Stimulated activated CD8-positive, alpha-beta memory T cell treated with anti-CD3 and anti-CD28 coated beads, Interleukin-15, amount 100 ng/mL, for 48 hours (primary cell): Measurements from ENCODE around the gene PRR5L.

ENCODE experiments used
- DNase-seq, 2 donors: peaks; one replicate each; pipeline ENCODE4 v3.0.0-alpha.2; 2020; ENCODE audit warnings: low read depth in 2 of 2

PRR5L gene

GRCh38 chr11:36436064-36436463, 140.0 kb downstream of the PRR5L start:
- no peak for DNase-seq

- DNase-seq: no peak
These were observed 140.5 kb downstream of the PRR5L start for GRCh38 chr11:36436589-36436988.

DNA sequence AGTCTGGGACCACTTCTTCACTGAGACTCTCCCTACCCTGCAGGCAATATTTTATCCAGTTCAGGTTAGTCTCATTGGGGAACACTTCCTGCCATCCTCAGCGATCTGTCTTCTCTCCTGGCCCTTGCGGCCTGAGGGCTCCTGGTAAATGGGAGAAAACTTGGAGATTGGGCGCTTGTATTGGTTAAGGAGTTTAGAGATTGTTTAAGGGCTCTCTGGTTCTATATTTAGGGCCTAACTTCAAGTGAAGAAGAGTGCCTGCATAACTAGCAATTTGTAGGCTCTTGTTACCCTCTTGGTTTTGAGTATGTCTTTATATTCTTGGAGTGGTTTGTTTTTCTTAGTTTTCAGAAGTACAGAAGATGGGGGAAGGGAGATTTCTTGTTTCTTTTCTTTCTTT, 141.3 kb downstream of the PRR5L start:
- no peak for DNase-seq

- DNase-seq: no peak
These were observed 142.0 kb downstream of the PRR5L start for GRCh38 chr11:36438126-36438525.

DNA sequence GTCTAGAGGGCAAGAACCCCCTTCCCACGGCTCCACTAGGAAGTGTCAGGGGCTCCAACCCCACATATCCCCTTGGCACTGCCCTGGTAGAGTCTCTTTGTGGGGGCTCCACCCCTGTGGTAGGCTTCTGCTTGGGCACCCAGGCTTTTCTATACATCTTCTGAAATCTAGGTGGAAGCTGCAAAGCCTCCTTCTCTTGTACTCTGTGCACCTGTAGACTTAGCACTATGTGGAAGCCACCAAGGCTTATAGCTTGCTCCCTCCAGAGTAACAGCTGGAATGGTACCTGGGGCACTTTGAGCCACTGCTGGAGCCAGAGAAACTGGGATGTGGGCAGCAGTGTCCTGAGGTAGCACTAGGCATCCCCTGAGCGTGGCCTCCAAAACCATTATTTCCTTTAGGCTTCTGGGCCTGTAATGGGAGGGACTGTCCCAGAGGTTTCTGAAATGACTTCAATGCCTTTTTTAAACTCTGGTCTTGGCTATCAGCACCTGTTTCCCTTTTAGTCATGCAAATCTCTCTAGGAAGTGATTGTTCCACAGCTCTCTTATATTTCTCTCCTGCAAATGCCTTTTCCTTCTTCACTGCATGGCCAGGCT, 145.6 kb downstream of the PRR5L start:
- DNase-seq: no peak

DNA sequence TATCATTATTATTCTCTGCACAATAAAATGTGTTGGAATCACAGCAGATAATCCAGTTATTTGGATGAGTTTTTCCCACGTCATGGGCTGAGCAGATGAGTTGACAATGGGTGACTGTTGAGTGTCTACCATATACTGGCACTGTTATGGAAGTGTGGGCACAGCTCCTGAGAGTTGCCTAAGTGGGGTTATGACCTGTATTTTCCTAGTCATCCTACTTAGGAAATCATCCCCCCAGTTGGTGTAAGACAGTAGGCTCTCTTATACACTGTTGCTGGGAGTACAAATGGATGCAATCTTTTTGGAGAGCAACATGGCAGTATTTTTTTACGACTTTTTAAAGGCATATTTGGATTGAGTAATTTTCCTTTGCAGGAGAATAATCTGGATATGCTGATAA, 147.6 kb downstream of the PRR5L start:
- DNase-seq: no peak

DNA sequence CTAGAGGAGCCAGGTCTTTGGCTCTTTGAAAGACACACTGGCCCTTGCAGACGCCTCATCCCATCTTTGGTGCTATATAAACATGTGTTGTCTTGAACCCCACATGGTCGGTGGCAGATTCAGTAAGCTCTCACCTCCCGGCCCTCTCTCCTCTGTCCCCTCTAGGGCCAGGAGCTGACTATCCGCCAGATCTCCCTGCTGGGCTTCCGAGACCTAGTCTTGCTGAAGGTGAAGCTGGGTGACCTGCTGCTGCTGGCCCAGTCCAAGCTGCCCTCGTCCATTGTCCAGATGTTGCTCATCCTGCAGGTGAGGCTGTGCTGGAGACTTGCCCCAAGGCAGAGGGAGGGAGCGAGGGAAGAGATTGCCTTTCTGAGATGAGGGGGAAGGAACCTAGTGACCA, 150.0 kb downstream of the PRR5L start:
- DNase-seq: no peak

GRCh38 chr11:36447514-36447913, 151.4 kb downstream of the PRR5L start:
- DNase-seq: no peak

- no peak for DNase-seq
These were observed 151.9 kb downstream of the PRR5L start for GRCh38 chr11:36447947-36448346.

- no peak for DNase-seq
These were observed 153.5 kb downstream of the PRR5L start for GRCh38 chr11:36449561-36450096.

- DNase-seq: no peak
These were observed 154.1 kb downstream of the PRR5L start for GRCh38 chr11:36450110-36450572.

DNA sequence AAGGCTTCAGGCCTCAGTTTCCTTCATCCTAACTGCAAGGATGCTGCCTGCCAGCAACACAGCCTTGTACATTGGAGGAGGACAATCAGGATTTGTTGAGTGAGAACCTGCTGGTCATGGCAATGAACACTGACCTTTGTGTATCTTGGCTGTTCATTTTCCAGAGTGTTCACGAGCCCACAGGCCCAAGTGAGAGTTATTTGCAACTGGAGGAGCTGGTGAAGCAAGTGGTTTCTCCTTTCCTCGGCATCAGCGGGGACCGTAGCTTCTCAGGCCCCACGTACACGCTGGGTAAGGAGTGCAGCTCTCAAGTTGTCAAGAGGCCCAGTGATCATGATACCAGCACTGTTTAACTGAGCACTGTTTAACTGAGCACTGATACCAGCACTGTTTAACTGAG, 155.0 kb downstream of the PRR5L start:
- no peak for DNase-seq

DNA sequence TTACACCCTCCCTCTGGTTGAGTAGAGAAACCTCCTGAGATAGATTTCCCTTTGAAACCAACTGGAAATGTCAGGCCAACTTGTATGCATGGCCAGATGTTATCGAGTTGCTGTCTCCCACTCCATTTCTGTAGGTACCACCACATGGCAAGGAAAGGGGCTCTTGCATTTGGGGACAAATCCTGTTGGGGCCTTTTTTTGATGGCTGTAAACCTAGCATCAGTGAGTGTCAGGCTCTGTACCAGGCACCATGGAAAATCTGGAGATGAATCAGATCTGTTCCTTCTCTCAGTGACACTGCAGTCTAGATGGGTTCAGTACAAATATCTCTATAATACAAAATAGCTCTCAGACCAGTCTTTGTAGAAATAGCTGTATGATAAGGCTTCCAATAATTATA, 155.6 kb downstream of the PRR5L start:
- no peak for DNase-seq

- DNase-seq: no peak
These were observed 156.3 kb downstream of the PRR5L start for GRCh38 chr11:36452236-36452940.

- DNase-seq: no peak
These were observed 156.9 kb downstream of the PRR5L start for GRCh38 chr11:36452961-36453360.

DNA sequence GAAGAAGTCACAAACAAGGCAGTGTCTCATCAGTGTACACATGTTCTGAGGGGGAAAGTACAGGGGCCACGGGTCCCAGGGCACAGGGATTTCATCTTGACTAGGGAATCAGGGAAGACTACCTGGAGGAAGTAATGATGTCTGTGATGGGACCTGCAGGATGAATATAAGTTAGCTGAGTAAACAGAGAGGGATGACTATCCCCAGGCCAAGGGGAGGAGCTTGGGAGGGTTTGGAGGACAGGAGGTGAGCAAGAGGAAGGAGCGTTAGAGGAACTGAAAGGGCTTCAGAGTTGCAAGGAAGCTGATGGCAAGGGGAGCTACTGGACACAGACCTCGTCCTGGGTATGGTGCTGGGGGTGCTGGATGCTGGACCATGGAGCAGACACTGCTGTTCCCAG, 157.6 kb downstream of the PRR5L start:
- DNase-seq: no peak

DNA sequence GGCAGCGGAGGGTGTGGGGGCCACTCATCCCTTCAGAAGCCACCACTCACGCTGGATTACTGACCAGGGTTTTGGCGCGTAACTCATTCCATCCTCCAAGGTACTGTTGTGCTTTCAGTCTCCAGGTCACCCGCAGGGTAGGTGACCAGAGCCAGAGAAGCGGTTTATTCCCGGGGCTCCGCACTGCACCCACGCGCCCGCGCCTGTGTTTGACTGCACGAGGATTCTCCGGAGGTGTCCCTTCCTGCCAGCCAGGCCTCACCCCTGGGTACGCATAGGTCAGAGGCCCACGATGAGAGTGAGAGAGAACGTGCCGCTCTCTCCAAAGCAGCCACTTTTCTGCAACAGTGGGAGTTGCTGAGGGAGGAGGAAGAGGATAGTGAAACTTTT, 158.5 kb downstream of the PRR5L start:
- DNase-seq: no peak

DNA sequence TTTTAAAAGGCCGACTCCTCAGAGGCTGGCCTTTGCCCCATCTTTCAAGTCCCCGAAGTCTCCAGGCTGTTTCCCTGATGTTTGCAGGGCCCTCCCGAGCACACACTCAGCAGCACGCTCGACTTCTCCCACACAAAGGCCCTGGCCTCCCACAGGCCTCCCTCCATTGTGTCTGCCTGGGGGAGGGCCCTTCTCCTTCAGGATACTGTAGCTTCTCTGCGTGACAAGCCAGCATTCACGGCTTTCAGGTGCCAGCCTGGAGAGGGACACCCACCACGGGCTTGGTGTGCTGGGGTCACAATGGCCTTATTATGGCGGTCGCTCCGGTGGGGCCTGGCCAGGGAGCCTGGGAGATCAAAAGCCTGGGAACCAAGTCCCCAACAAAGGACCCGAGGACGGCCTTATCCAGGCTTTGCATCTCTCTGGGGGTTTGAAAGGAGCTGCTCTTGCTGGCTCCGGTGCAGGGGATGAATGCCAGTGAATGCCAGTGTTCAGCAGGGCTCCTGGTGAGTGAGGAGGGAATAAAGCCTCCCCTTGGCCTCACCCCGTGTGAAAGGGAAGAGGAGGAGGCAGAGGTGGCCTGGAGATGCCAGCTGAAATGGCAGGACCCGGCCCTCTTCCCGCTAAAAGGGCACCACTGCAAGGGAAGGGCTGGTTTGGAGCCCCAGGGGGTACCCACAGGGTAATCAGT, 159.0 kb downstream of the PRR5L start:
- no peak for DNase-seq

DNA sequence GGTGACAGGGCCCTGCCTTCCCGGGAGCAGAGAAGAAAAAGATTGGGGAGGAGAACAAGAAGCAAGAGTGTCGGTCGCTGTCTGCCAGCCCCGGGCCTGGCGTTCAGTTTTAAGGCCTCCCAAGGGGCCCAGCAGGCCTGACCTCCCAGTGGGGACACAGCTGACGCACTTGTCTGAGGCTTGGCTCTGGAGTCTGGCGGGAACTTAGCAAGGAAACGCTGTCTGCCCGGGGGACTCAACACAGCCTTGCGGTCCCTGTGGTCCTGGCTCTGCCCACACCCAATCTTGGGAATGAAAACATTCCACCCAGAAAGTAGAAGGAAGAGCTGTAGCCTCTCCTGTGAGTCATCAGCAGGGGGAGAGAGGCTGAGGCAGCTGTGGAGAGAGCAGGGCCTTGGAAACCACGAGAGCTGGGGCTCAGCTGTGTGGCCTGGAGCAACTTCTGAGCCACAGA, 159.6 kb downstream of the PRR5L start:
- no peak for DNase-seq

DNA sequence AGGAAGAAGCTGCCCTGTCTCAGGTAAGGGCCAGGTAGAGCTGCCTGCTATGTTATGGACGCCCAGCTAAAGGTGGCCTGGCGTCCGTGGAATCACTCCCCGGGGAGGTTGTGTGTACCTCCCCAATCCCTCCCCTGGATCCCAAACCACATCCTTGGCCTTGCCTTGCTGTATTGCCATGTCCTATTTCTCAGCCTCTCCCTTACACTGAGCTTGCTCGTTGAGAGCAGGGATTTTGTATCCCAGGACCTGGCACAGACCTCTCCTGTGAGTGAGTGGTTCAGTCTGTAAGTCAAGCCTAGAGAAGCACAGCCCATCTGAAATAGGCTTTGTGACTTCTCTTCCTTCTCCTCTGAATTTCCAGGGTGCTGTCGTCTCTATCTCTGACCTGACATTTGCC, 160.1 kb downstream of the PRR5L start:
- DNase-seq: no peak

- DNase-seq: no peak
These were observed 162.2 kb downstream of the PRR5L start for GRCh38 chr11:36458129-36458915.

GRCh38 chr11:36459046-36459445, 163.0 kb downstream of the PRR5L start:
- no peak for DNase-seq
